NCI-H446 treated with DMSO at 0.1 percent for 48 hours (cell line): ENCODE data around the gene KRT86.
"Not testable (repeated sequence)": the region's sequence is repeated elsewhere in the genome, so short reads cannot be mapped to it uniquely, and the experiment has no call there.

Experiments
- DNase-seq: peaks from one replicate; lab custom pipeline; 2025; lab: John Stamatoyannopoulos, UW

The KRT86 gene

DNA sequence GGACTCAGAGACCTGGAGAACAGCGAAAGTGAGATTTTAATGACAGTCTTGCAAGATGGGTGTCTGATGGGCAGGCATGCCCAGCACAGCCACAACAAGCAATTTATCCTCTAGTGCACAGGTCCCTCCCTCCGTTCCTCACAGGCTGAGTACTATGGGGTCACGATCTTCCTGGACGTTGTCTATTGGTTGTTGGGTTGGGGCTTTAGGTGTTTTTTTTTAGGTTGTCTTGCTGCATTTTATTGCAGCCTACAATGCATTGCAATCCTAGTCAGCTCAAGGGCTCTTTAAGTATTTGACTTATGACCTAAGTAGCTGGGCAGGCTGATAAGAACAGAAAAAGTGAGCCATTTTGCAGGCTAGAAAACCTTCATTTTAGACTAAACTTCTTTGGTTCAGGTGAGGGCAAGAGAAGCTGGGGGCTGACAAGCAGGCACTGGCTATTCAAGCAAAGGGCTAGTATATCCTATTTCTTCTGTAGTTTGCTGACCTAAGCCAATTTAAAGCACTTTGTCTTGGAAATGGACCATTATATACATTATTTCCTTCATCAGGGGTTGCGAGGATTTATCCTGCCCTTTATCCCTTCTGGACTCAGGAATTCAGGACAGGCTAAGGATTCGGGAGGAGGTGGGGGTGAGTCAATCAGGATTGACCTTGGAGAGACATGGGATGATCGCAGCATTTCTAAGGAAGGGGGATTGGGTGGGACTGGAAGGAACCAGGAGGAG lies 35.4 kb upstream of the KRT86 start:
- DNase-seq = no peak

DNA sequence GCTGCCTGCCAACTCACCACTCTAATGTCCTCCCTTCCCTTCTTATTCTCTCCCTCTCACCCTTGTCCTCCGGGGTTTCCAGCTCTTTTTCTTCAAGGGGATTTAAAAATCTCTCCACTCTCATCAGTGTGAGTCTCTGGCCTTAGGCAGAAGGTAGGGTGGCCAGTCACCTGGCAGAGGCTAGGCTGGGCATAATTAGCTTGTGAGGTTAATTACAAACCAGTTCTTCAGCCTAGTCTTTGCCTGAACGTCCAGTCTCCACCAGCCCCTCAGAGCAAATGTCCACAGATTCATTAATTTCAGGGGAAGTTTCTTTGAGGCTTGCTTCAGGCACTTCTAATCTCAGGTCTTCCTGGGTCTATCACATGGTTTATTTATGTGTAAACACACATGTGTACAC lies 34.7 kb upstream of the KRT86 start:
- DNase-seq = no peak

DNA sequence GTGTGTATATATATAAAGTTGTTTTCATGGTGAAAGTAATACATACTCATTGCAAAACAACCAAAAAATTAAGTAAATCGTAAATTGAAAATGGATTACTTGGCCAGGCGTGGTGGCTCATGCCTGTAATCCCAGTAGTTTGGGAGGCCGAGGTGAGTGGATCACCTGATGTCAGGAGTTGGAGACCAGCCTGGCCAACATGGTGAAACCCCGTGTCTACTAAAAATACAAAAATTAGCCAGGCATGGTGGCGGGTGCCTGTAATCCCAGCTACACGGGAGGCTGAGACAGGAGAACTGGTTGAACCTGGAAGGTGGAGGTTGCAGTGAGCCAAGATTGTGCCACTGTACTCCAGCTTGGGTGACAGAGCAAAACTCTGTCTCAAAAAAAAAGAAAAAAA lies 34.2 kb upstream of the KRT86 start:
- not testable (repeated sequence) for DNase-seq

DNA sequence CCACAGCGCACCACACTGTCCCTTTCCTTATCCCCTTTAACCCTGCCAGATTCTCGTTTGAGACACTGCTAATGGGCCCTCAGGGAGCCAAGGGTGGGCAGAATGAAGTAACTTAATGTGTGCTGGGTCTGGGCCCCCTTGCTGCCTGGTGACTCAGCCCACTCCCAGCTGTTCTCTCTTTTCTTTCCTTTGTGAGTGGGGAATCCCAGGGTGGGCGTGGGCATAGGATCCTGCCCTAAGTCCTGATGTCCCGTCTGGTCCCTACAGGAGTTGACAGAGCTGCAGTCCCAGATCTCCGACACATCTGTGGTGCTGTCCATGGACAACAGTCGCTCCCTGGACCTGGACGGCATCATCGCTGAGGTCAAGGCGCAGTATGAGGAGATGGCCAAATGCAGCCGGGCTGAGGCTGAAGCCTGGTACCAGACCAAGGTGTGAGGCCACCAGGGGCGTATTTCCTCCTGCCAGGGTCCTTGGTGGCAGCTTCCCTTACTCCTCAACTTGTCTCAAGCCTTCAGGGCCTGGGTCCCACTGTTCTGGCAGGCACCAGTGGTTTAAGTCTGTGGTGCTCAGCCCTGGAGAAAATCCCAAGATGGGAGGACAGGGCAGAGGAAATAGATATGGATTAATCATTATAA lies 33.1 kb upstream of the KRT86 start:
- DNase-seq = no peak

DNA sequence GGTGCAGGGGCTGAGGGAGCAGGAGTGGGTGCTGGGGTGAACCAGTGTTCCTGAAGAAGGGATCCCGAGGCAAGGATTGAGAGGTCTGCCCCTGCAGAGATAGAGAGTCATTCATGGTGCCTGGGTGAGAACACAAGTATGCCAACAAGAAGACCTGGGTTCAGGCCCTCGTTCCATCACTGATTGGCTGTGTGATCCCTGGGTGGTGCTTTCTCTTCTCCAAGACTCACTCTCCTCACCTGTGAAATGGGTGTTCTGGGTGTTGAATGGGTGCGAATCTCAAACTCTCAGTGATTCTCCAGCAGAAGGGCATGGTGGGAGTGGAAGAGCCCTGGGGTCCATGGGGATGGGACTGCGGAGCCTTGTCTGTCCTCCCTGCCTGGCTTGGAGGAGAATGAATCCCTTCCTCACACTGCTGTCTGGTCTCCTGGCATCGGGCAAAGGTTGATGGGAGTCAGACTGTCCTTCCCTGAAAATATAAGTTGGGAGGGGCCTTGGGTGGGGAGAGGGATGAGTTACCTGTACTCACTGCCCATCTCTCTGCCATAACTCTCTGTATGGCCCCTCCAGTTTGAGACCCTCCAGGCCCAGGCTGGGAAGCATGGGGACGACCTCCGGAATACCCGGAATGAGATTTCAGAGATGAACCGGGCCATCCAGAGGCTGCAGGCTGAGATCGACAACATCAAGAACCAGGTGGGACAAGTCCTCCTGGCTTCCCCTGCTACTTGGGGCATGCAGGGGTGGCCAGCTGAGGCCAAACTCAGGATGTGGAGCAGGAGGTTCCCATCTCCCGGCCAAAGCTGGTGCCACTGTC lies 31.8 kb upstream of the KRT86 start:
- DNase-seq = no peak

DNA sequence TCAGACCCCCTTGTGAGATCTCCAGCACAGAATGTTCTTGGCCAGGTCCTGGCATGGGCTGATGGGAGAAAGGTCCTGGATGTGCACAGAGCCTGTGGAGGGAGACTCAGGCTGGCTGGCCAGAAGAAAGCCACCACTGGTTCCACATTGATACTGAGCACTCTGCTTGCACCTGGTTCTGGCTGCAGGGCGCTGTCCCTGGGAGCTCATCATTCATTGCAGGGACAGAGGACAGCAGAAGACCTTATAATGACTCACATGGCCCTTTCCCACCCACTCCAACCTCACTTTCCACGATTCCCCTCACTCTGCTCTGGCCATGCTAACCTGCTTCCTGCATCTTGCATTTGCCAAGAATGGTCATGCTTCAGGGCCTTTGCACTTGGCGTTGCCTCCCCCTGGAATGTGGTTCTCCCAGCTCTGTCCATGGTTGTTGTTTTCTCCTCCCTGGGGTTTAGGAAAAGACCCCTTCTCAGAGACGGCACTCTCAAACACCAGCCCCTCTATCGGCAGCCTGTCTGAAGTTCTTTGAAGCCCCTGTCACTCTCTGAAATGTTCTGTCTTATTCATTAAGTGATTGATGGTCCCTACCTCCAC lies 31.1 kb upstream of the KRT86 start:
- peak; percentile 59 for DNase-seq

DNA sequence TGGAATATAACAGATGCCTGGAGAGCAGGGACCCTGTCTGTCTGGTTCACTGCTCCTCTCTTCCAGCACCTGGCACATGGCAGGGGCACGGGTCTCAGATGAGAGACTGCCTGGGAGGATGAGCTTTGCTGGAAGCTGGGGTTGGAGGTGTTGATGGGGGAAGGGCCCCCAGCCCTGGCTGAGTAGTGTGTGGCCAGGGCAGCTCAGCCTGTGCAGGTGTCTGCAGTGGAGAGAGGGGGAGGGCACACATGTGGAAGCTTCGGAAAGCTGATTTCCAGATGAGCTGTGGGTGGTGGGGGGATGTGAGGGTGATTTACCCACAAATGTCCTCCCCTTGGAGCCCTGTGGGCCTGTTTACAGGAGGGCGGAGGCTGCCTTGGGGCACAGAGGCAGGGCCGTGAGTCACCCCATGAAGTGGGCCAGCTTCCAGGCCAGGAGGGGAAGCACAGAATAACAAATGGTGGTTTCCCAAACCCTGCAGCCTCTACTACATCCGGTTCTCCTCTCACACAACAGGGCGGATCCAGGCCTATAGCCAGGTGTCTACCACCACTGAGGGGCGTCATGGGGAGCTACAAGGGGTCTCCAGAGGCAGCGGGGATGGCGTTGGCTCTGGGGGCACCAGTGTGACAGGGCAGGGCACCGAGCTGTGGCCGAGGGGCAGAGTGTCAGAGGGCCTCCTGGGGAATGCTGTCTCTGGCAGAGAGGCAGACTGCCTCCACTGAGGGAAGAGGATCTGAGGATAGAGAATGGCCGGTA lies 30.4 kb upstream of the KRT86 start:
- peak; percentile 39 for DNase-seq

DNA sequence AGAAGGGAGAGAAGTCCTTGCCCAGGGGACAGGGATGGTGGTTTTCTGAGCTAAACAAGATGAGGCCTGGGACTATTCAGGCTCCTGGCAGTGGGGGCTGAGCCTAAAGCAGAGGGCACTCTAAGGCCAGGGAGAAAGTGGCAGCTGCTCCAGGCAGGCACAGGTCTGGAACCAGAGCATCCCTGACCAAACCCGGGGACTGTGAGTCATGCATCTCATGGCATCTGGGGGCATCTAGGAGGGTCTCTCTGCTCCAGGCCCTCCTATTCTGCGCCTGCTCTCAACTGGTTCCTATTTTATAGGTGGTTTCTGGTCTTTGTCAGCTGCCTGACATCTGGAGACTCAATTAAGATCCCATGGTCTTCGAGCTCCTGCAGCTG lies 29.8 kb upstream of the KRT86 start:
- no peak for DNase-seq

DNA sequence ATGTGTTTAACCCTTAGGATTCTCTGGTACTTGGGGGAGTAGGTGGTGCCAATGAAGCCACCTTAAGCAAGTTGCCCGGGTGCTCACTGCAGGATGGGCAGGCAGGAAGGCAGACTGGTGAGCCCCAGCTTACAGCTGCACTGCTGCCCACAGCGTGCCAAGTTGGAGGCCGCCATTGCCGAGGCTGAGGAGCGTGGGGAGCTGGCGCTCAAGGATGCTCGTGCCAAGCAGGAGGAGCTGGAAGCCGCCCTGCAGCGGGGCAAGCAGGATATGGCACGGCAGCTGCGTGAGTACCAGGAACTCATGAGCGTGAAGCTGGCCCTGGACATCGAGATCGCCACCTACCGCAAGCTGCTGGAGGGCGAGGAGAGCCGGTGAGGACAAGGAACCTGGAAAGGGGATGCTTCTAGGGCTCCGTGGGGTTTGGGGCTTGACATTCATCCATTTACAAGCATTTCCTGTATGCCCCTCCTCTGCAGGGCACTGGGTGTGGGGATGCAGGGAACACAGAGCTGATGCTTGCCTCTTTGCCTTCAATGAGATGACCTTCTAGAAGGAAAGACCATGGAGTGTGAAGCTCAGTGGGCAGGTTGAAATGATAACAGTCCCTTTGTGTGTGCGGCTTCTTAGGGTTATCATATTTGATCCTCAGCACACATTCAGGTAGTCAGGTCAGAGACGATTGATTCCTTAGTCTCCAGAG lies 29.0 kb upstream of the KRT86 start:
- DNase-seq = no peak

DNA sequence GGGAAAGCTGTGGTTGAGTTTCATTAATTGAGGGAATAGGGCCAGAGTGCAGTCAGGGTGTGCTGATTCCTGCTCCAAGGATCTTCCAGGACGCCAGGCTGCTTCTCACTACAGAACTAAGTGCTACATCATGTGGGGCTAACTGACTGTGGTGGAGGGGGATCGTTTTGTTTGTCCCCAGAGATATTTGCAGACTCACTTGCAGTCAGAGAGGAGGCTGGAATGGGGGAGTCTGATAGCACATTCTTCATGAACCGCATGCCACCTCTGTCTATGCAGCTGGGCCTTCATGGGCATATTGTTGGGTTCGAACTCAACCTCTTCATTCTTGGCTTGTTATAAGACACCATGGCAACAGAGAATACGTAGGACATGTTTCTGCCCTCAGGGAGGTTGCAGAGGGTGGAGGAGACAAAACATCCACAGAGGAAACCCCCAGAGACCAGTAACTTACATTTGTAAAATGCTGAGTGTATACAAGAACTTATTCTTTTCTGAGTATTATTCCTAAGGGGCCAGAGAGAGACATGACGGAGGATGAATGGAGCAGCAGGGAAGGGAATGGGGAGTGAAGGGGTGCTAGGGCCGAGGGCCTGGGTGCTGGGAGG lies 28.4 kb upstream of the KRT86 start:
- DNase-seq = no peak

DNA sequence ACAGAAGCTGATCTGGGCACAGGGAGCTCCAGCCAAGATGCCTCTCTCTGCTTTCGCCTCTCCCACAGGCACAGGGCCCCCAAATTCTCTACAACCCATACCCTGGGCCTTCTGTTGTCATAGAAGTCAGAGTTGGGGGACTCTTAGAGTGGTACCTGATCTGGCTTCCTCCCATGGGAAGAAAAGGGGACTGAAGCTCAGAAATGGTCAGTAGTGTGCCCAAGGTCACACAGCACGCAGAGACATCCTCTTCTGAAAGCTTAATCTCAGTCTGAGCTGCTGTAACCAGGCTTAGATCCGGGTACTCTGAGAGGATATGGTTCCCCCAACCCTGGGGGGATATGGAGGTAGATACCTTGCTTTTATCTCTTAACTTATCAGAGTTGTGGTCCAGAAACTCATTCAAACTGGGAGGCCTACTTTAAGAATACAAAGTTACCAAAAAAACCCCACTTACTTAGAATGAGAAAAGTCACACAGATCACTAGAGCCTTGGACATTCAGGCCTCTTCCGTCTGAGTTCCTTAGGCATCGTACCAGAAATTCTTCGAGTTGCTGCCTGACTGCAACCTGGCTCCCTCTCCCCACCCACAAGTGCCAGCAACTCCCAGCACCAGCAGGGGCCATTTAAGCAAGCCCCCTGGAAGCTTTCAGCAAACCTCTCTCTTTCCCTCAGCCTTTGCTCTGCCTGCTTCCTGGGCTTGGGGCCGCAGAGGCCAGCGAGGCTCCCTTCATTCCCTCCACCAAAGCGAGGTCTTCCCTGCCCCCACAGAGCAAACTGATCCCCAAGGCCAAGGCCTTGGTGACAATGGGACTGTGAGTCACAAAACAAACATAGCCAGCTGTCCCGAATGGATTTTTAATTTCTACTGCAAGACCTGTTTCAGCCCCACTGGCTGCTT lies 27.5 kb upstream of the KRT86 start:
- DNase-seq = peak; percentile 77

DNA sequence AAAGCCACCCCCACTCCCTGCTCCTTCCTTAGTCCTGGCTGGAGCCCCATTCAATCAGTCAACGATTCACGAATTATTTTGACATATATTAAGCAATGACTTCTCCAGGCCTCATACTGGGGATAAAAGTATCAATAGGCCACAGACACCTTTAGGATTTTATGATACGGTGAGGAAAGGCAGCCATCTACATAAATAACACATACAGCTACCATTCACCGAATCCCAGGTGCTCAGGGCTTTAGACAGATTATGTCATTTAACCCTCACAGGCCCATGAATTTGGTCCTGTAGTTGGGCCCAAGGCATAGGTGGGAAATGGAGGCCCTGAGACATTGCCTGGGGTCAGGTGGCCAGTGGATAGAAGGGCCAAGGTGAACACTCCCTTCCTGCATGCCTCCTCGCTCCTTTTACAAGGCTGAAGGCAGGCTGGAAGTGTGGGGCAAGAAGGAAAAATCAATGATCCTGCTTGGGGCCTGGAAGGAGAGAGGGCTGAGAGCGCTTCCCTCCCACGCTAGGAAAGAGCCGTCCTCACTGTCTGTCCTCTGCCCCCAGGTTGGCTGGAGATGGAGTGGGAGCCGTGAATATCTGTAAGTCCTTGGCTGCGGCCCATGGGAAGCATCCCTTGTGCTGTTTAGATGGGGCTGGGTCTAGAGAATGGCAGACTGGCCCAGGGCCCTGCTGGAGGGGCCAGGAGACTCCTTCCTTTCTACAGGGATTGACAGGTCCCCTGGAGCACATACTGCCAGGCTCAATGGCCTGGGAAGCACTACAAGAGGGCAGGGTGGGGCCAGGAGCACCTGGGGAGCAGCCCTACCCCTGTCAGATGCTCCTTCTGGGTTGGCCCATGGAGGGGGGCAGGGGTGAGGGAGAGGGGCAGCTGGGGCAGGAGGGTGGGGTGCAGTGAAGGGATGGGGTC lies 26.6 kb upstream of the KRT86 start:
- no peak for DNase-seq

DNA sequence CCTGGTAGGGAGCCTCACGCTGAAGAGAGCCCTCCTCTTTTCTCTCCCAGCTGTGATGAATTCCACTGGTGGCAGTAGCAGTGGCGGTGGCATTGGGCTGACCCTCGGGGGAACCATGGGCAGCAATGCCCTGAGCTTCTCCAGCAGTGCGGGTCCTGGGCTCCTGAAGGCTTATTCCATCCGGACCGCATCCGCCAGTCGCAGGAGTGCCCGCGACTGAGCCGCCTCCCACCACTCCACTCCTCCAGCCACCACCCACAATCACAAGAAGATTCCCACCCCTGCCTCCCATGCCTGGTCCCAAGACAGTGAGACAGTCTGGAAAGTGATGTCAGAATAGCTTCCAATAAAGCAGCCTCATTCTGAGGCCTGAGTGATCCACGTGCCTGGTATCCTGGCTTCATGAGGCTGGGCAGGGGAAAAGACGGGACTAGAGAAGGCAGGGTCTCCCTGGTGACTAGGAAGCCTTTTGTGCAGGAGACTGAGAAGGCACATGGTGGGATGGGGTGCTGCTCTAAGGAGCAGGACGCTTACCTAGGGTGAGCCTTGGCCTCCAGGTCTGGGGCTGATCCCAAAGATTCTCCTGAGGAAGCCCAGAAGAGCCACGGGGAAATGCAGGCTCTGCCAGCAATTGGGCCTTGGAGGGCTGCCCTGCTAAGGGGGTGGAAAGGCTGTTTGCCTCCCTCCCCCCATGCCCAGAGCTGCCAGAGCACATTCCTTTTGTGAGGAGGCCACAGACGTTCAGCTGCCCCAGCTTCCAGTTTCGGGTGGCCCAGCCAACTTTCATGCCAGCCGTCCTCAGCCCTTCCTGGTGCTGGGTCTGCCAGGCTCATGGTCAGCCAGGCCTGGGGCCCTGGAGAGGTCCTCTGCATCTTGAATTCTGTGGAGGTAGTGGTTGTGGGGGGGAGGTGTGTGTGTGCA lies 25.6 kb upstream of the KRT86 start:
- DNase-seq = peak; percentile 48

DNA sequence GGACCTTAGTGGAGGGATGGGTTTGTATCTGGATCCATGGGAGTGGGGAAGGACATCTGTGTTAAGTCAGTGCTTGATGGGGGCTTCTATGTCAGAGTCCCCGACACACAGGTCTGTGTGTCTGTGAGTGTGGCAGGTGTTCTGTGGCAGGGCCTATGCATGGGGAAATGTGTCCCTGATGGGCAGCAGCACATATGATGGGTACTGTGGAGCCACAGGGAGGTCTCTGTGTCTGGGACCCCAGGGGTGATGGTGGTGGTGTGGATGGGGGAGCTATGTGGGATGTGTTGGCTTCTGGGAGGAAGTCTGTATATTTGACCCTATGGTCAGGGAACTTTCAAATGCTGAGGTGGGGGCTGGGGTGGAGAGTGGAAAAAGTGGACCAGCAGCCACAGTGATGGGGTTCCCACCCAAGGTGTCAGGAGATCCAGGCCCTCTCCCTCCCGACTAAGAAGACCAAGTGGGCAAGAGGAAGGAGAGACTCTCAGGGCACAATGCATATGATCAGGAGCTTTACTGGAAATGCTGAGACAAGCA lies 24.9 kb upstream of the KRT86 start:
- DNase-seq = no peak

DNA sequence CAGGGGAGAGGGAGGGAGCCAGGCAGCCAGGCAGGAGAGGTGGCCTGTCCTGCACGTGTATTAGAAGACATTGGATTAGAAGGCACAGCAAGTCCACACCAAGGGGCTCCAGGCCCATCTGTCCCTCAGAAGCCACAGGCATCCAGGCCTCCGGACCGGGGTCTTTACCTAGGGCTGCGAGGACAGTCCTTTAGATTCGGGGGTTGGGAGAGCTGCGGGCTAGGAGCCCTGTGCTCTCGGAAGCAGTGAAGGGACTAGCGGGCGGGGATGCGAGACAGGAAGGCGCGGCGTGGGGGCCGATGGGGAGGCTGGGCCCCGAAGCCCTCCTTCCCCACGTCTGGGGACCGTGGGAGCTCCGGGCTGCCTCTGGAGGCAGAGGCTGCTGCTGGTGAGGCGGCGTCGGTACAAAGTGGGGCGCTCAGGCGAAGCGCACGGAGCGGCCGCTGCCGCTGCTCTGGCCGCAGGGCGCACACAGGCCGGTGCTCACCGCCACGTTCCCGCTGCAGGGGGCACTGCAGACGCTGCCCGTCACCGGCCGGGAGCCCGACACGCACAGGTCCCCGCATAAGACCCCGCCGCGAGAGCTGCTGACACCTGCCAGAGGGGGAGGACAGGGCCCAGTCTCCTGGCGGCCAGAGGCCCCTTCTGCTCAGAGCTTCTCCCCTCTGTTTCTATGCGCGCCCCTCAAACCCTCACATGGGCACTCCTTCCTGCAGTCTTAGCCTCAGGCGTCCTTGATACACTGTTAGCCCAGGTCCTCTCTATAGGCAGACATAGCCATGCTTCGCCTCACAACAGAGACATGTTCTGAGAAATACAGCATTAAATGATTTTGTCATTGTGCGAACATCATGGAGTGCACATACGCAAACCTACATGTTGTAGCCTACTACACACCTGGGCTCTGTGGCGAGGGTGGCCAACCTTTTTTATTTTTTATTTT lies 24.1 kb upstream of the KRT86 start:
- no peak for DNase-seq

DNA sequence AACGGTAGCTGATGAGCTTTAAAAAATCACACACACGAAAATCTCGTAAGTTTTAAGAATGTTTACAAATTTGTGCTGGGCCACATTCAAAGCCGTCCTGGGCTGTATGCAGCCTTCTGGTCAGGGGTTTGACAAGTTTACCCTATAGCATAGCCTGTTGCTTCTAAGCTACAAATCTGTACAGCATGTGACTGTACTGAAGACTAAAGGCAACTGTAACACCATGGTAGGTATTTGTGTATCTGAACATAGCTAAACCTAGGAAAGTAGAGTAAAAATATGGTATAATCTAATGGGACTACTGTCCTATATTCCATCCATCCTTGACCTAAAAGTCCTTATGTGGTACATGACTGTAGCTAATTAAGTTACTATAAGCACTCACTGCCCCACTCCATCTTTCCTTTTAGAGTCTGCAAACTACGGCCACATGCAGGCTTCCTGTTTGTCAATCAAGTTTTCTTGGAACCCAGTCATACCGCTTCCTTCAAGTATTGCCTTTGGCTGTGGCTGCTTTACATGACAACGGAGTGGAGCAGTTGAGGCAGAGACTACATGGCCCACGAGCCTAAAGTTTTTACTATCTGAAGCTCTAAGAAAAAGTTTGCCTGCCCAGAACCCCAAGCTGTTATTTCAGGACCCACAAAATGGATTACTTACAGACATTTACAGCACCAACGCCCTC lies 22.9 kb upstream of the KRT86 start:
- no peak for DNase-seq
